Stimulated activated CD8-positive, alpha-beta memory T cell treated with anti-CD3 and anti-CD28 coated beads, Interleukin-4, amount 100 ng/mL, for 48 hours (primary cell): Measurements from ENCODE around the gene MDK.
"Not testable (repeated sequence)": the region's sequence is repeated elsewhere in the genome, so short reads cannot be mapped to it uniquely, and the experiment has no call there.

Source experiments
- DNase-seq: peaks from one replicate; pipeline ENCODE4 v3.0.0-alpha.2; 2020

MDK gene

GRCh38 chr11:46369458-46370152 is 11.9 kb upstream of the MDK start:
- DNase-seq: peak; percentile 80

GRCh38 chr11:46370253-46370652 is 11.2 kb upstream of the MDK start:
- DNase-seq: no peak

GRCh38 chr11:46371262-46371661 is 10.2 kb upstream of the MDK start:
- not testable (repeated sequence) for DNase-seq

- no peak for DNase-seq
Measured at GRCh38 chr11:46372086-46372485, 9.4 kb upstream of the MDK start.

GRCh38 chr11:46372501-46372900 is 9.0 kb upstream of the MDK start:
- DNase-seq: not testable (repeated sequence)

GRCh38 chr11:46373787-46374740 is 7.4 kb upstream of the MDK start:
- no peak for DNase-seq

GRCh38 chr11:46374815-46375214 is 6.7 kb upstream of the MDK start:
- DNase-seq: no peak

- no peak for DNase-seq
Measured at GRCh38 chr11:46375392-46376101, 5.9 kb upstream of the MDK start.

- DNase-seq: no peak
Measured at GRCh38 chr11:46376258-46377050, 5.0 kb upstream of the MDK start.

- no peak for DNase-seq
Measured at GRCh38 chr11:46377290-46377689, 4.2 kb upstream of the MDK start.

GRCh38 chr11:46377831-46378230 is 3.6 kb upstream of the MDK start:
- DNase-seq: no peak

GRCh38 chr11:46378296-46378695 is 3.2 kb upstream of the MDK start:
- no peak for DNase-seq

- no peak for DNase-seq
Measured at GRCh38 chr11:46378811-46379481, 2.5 kb upstream of the MDK start.

- not testable (repeated sequence) for DNase-seq
Measured at GRCh38 chr11:46379482-46380293, 1.8 kb upstream of the MDK start.

- DNase-seq: peak; percentile 80
Measured at GRCh38 chr11:46380340-46381047, 975 bp upstream of the MDK start.

- peak; percentile 43 for DNase-seq
Measured at GRCh38 chr11:46381819-46382645, 563 bp downstream of the MDK start.

GRCh38 chr11:46382646-46383403 is 1.4 kb downstream of the MDK start:
- no peak for DNase-seq

GRCh38 chr11:46383404-46383758 is 1.9 kb downstream of the MDK start:
- no peak for DNase-seq
